Mesendoderm (in vitro differentiated cells): Measurements from ENCODE around the gene GDI1.

ENCODE experiments used
- DNase-seq: peaks from one replicate; pipeline ENCODE4 v3.0.0; 2013
- H2AK5ac ChIP-seq: 2 replicates; pipeline ENCODE4 v1.6.1; 2013; ENCODE audit warnings: low read length, inconsistent platforms
- H2BK120ac ChIP-seq: 2 replicates; pipeline ENCODE4 v1.6.1; 2013; ENCODE audit warnings: low read depth, mild to moderate bottlenecking, low read length, moderate library complexity, mixed read lengths
- H2BK15ac ChIP-seq: replicated peaks from 2 replicates; pipeline ENCODE4 v1.6.1; 2013; ENCODE audit warnings: low read depth, mild to moderate bottlenecking, moderate library complexity
- H2BK5ac ChIP-seq: 2 replicates; pipeline ENCODE4 v1.6.1; 2013; ENCODE audit warnings: low read length, inconsistent platforms
- H3K18ac ChIP-seq: 2 replicates; pipeline ENCODE4 v1.6.1; 2013; ENCODE audit warnings: mild to moderate bottlenecking, low read length, mixed read lengths
- H3K23ac ChIP-seq: one replicate; pipeline ENCODE4 v1.6.1; 2013; ENCODE audit warnings: low read length
- H3K27ac ChIP-seq: 2 replicates; pipeline ENCODE4 v1.5.1; 2013; ENCODE audit warnings: low read depth, mild to moderate bottlenecking, inconsistent platforms, low read length, moderate library complexity
- H3K27me3 ChIP-seq: 2 replicates; pipeline ENCODE4 v1.6.1; 2013; ENCODE audit warnings: low read length, control low read depth, mild to moderate bottlenecking, inconsistent platforms; ENCODE audit not compliant: insufficient read depth, poor library complexity
- H3K36me3 ChIP-seq: 2 replicates; pipeline ENCODE4 v1.6.1; 2013; ENCODE audit warnings: low read length, inconsistent platforms; ENCODE audit not compliant: control insufficient read depth, insufficient read depth
- H3K4ac ChIP-seq: one replicate; pipeline ENCODE4 v1.6.1; 2013; ENCODE audit warnings: low read depth, mild to moderate bottlenecking, low read length, moderate library complexity
- H3K4me1 ChIP-seq: 2 replicates; pipeline ENCODE4 v1.6.1; 2013; ENCODE audit warnings: low read depth, low read length, inconsistent platforms; ENCODE audit not compliant: control insufficient read depth
- H3K4me2 ChIP-seq: 2 replicates; pipeline ENCODE4 v1.6.1; 2013; ENCODE audit warnings: low read length
- H3K4me3 ChIP-seq: 2 replicates; pipeline ENCODE4 v1.5.1; 2013; ENCODE audit warnings: mild to moderate bottlenecking, low read length
- H3K56ac ChIP-seq: one replicate; pipeline ENCODE4 v1.6.1; 2013; ENCODE audit warnings: low read length
- H3K79me1 ChIP-seq: 2 replicates; pipeline ENCODE4 v1.6.1; 2013; ENCODE audit warnings: low read length, inconsistent platforms
- H3K79me2 ChIP-seq: 2 replicates; pipeline ENCODE4 v1.6.1; 2013; ENCODE audit warnings: mild to moderate bottlenecking, low read length; ENCODE audit not compliant: control insufficient read depth, insufficient read depth
- H3K9ac ChIP-seq: 2 replicates; pipeline ENCODE4 v1.6.1; 2013; ENCODE audit warnings: low read length, inconsistent platforms
- H4K5ac ChIP-seq: one replicate; pipeline ENCODE4 v1.6.1; 2013; ENCODE audit warnings: low read length
- H4K8ac ChIP-seq: one replicate; pipeline ENCODE4 v1.6.1; 2013; ENCODE audit warnings: low read depth, mild to moderate bottlenecking, control low read depth, low read length, moderate library complexity
- WGBS: extraction: QIAGEN DNeasy Blood & Tissue Kit; methylation state at CpG from one replicate; pipeline ENCODE4 v1.1.7; 2013; ENCODE audit warnings: low lambda C conversion rate, missing lambda C conversion rate; ENCODE audit not compliant: insufficient coverage; ENCODE audit errors: extremely low coverage; 5-methylcytosine and 5-hydroxymethylcytosine counted together

Gene GDI1

DNA sequence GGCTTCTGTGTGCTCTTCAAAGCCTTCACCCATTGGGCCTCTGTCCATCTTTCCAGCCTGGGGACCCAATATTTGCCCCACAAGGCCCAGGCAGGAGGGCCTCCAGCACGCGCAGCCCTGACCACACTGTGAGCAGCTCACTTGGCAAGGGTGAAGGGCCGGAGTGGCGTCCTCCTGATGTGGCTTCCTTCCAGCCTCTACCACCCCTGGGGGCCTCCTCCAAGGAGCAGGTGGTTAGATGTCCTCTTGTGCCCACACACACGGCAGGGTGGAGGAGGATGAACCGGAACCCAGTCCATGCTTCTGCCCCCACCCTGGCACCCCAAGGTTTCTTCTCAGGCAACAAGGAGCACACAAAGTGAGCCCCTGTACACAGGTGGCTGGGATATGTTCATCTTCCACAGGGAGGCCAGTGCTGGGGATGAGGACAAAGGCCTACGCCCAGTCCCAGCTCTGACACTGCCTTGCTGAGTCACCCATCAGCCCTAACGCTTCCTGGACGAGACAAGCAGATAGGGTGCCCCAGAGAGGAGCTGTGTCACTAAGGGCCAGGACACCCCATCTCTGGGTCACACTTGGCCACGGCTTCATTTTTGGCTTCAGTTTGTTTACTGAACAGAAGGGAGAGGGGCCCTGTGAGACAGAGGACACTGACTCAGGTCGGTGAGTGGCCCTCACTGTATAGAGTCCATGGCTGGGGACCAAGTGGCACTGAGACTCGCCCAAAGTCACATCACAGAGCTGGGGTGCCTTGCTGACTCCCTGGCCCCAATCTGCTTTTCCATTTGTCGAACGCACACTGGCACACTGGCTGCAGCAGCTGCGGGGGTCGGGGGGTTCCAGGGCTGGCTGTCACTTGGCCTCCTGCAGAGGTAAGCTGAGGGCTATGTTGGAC, 47.5 kb downstream of the GDI1 start:
- Histone ChIP-seq H4K5ac (no peak overlapping the region), H2BK5ac (no peak overlapping the region), H3K79me1 (no peaks in the 10 kb centered on the region), H3K27me3 (no peaks in the 10 kb centered on the region), H2BK15ac (no peak overlapping the region), H3K9ac (no peak overlapping the region), H3K4ac (no peak overlapping the region), H3K56ac (no peak overlapping the region), H2AK5ac (no peak overlapping the region), H3K18ac (no peak overlapping the region), H4K8ac (no peak overlapping the region), H3K4me3 (no peak overlapping the region), H3K23ac (no peak overlapping the region), H3K27ac (no peak overlapping the region), H3K4me1 (no peaks in the 10 kb centered on the region), H3K4me2 (no peak overlapping the region), H3K36me3 (no peaks in the 10 kb centered on the region), H3K79me2 (no peaks in the 10 kb centered on the region), H2BK120ac (no peak overlapping the region)
- WGBS, result no CpG with 5 or more reads among the region's 16 CpGs
- DNase-seq, result no peak

DNA sequence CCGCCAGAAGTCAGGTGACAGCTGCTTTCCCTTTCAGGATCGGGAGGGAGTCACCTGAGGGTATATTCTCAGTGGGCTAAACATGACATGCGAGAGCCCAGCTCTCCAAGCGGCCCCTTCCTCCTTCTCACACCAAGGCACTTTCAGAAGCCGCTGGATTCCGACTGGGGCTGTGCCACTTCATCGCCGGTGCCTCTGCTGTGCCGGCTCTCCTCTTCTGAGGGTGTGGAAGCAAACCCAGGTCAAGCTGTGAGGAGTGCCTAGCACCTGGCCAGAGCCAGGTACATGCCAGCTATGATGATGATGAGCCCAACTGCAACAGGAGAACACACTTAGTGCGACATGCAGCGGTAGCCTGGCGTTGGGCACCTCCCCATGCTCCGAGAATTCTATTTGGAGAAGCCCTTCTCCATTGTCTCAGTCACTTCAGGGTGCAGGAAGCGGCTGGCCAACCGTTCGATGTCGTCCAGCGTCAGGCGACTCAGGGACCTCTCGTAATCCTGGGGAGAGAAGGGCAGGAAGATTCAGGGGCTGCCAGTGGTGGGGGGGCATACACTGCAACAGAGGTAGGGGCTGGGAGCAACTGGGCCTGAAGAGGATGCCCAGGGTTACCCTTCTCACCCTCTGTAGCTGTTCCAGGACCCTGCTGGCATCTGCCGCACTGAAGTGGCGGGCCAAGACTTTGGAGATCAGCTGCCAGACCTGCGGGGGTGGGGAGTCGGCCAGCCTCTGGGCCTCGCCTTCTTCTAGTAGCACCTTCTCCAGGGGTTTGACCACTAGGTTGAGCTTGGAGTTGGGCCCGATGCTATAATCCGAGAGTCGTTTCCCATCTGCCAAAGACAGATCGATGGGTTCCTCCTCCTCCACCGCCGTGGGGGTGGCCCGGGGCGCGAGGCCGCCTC, 48.4 kb downstream of the GDI1 start:
- no peak overlapping the region for H2AK5ac ChIP-seq
- no peaks in the 10 kb centered on the region for H3K4me1 ChIP-seq
- H2BK120ac ChIP-seq, result no peak overlapping the region
- no peak overlapping the region for H3K18ac ChIP-seq
- H3K4ac ChIP-seq, result peak overlapping the region; percentile 71
- no peak overlapping the region for H2BK15ac ChIP-seq
- no peak overlapping the region for H3K23ac ChIP-seq
- no peak overlapping the region for H4K5ac ChIP-seq
- peak overlapping the region; percentile 56 for H3K4me3 ChIP-seq
- H4K8ac ChIP-seq, result no peak overlapping the region
- H3K79me2 ChIP-seq, result no peaks in the 10 kb centered on the region
- no peaks in the 10 kb centered on the region for H3K79me1 ChIP-seq
- H3K27ac ChIP-seq, result no peak overlapping the region
- peak overlapping the region; percentile 91 for H3K56ac ChIP-seq
- H3K9ac ChIP-seq, result peak overlapping the region; percentile 87
- DNase-seq, result peak; percentile 7
- WGBS, result no CpG with 5 or more reads among the region's 35 CpGs
- H3K4me2 ChIP-seq, result peak overlapping the region; percentile 40
- H3K27me3 ChIP-seq, result no peaks in the 10 kb centered on the region
- H3K36me3 ChIP-seq, result no peaks in the 10 kb centered on the region
- no peak overlapping the region for H2BK5ac ChIP-seq

DNA sequence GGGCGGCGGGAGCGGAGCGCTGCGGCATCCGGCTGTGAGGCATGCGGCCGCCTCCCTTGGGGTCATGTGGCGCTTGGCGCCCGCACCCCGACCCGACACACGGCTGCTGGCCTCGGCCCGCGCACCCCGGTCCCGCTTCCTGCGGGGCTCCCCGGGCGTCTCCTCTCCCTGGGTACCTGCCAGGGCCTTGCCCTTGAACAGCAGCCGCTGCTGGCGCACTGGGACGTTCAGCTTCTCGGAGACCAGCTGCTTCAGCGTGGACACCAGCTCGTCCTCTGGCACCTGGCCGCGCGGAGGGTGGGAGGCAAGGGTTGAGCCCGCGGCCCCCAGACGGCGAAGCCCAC, 49.1 kb downstream of the GDI1 start:
- no CpG with 5 or more reads among the region's 35 CpGs for WGBS
- Histone ChIP-seq H3K27me3 (no peaks in the 10 kb centered on the region), H2BK5ac (no peak overlapping the region), H3K56ac (peak overlapping the region; percentile 91), H3K79me1 (no peaks in the 10 kb centered on the region), H3K18ac (peak overlapping the region; percentile 81), H2BK15ac (no peak overlapping the region), H2AK5ac (no peak overlapping the region), H4K5ac (no peak overlapping the region), H3K4me1 (no peaks in the 10 kb centered on the region), H3K4me2 (peak overlapping the region; percentile 40), H3K23ac (no peak overlapping the region), H3K36me3 (no peaks in the 10 kb centered on the region), H3K27ac (no peak overlapping the region), H4K8ac (no peak overlapping the region), H3K4ac (peak overlapping the region; percentile 71), H3K4me3 (peak overlapping the region; percentile 56), H3K79me2 (no peaks in the 10 kb centered on the region), H3K9ac (peak overlapping the region; percentile 87), H2BK120ac (no peak overlapping the region)
- DNase-seq, result peak; percentile 6

DNA sequence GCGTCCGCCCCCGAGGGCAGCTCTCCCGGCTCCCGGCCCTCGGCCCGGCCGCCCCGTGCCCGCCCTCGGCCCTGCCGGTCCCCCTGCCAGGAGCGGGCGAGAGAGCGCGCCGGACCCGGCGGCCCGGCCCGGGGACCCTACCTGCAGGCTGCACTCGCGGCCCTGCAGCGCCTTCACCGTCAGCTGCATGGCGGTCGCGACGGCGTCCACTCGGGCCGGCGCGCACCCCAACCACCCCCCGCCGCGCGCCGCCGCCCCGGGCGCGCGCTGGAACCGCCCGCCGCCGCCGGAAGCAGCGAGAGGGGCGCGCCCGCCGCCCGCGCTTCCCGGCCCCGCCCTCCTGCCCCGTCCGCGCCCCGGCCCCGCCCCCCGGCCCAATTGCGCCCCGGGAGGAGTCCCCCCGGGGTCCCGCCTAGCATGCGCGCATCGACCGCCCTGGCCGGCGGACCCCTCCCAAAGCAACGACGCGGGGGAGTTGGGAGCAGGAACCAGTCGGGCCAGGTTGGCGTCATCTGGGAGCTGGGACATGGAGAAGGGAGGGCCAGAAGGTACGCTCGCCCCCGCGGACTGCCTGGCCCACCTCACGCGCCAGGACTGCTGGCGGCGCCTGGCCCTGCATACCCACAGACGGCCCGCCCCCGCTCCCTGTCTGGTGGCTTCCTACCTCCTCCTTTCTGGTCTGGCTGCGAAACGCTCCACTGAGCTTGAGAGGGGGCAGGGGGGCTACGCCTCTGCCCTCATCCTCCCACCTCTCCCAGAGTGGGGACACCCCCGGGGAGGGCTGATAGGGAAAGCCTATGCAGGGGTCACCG, 49.6 kb downstream of the GDI1 start, which contains the start of gene UBL4A:
TSS of gene UBL4A (minus strand) at position 220 of the 812 bp plus-strand sequence. CDS start at position 189, 31 bp downstream.
- no peak within 1 kb of the TSS for H4K5ac ChIP-seq
- WGBS, result no CpG with 5 or more reads among the region's 95 CpGs

DNA sequence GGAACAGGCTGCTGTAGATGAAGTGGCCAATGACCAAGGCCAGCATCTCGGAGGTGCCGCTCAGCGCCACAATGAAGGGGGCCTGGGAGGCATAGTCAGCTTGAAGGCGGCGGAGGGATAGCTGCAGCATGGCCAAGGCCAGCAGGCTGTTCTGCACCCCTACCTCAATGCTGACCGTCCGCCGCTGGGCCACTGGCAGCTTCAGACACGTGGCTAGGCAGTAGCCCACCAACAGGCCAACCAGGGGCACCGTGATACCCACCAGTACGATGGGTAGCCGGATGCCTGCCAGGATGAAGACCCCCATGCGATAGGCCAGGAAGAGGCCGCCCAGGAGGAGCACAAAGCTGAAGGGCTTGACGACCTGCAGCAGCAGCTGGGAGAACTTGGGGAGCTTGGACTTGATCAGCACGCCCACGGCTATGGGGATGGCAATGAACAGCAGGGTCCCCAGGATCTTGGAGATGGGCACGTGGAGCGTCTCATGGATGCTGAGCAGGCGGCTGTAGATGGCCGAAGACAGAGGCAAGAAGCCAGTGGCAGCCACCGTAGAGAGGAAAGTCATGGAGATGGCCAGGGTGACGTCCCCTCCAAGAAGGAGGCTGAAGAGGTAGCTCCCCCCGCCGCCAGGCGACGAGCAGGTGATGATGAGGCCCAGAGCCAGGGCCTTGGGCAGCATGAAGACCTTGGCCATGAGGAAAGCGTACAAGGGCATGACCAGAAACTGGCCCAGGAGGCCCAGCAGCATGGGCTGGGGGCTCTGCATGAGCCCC, 50.8 kb downstream of the GDI1 start:
- no peaks in the 10 kb centered on the region for H3K36me3 ChIP-seq
- H3K27me3 ChIP-seq, result no peaks in the 10 kb centered on the region
- H4K5ac ChIP-seq, result no peak overlapping the region
- no peak overlapping the region for H4K8ac ChIP-seq
- H3K56ac ChIP-seq, result no peak overlapping the region
- no peak overlapping the region for H2BK120ac ChIP-seq
- no peaks in the 10 kb centered on the region for H3K79me2 ChIP-seq
- no peak overlapping the region for H3K4me3 ChIP-seq
- H3K4ac ChIP-seq, result no peak overlapping the region
- no peak overlapping the region for H3K9ac ChIP-seq
- H3K23ac ChIP-seq, result no peak overlapping the region
- no peak overlapping the region for H3K4me2 ChIP-seq
- no peak overlapping the region for H2BK5ac ChIP-seq
- no peaks in the 10 kb centered on the region for H3K4me1 ChIP-seq
- H3K27ac ChIP-seq, result no peak overlapping the region
- H3K79me1 ChIP-seq, result no peaks in the 10 kb centered on the region
- DNase-seq, result no peak
- WGBS, result no CpG with 5 or more reads among the region's 28 CpGs
- no peak overlapping the region for H2BK15ac ChIP-seq
- no peak overlapping the region for H2AK5ac ChIP-seq
- H3K18ac ChIP-seq, result no peak overlapping the region

More for the DNA sequence above, 49.6 kb downstream of the GDI1 start, which contains the start of gene UBL4A:
- Histone ChIP-seq H3K4ac (peak within 1 kb of the TSS; percentile 71), H3K79me1 (no peaks in the 10 kb centered on the region), H2AK5ac (no peak within 1 kb of the TSS), H3K4me2 (peak within 1 kb of the TSS; percentile 40), H3K27ac (no peak within 1 kb of the TSS), H3K56ac (peak within 1 kb of the TSS; percentile 91), H2BK120ac (no peak within 1 kb of the TSS), H3K27me3 (no peaks in the 10 kb centered on the region), H3K79me2 (no peaks in the 10 kb centered on the region), H3K18ac (peak within 1 kb of the TSS; percentile 81), H3K9ac (peak within 1 kb of the TSS; percentile 87), H3K4me3 (peak within 1 kb of the TSS; percentile 56), H4K8ac (no peak within 1 kb of the TSS), H2BK5ac (no peak within 1 kb of the TSS), H3K36me3 (no peaks in the 10 kb centered on the region), H3K23ac (no peak within 1 kb of the TSS), H2BK15ac (no peak within 1 kb of the TSS), H3K4me1 (no peaks in the 10 kb centered on the region)
- DNase-seq, result peak; percentile 60
